ENCODE results near the gene AURKA. TPM values are rescaled to one million over a fixed set of nuclear protein-coding genes. Genes with fewer than 3 reads are reported as not detected.

AURKA gene
- total RNA-seq, 4 donors from 2014 or later: 1.6 to 11.3 (median 4.6) TPM

GRCh38 chr20:56403465-56403864 lies 11.4 kb upstream of the AURKA start:
- Histone ChIP-seq H3K4me1 (no peaks in the 10 kb centered on the region), H3K27ac (no peak overlapping the region), H3K27me3 (no peaks in the 10 kb centered on the region), H3K36me3 (peaks cover 9 to 78% of the 10 kb centered on the region in 2 donors), H3K9me3 (no peaks in the 10 kb centered on the region), H3K4me3 (no peak overlapping the region)
- in situ Hi-C loops (cut with MboI; ENCODE audit: low sequenced_read_pairs in 4 of 4): no loop called here
- TF ChIP-seq CTCF (IDR thresholded peaks at IDR 0.05 in 4 of 5, conservative IDR thresholded peaks at IDR 0.05 in 1 of 5): no peak
- no peak for DNase-seq
- intact Hi-C loops (cut with DNase I; ENCODE audit: low total_unique reads): no loop called here
- no peak for ATAC-seq

GRCh38 chr20:56400001-56400640 lies 8.1 kb upstream of the AURKA start:
- Histone ChIP-seq H3K27ac (no peak overlapping the region), H3K9me3 (no peaks in the 10 kb centered on the region), H3K4me3 (no peak overlapping the region), H3K4me1 (peaks cover 0 to 2% of the 10 kb centered on the region in 2 donors), H3K36me3 (peaks cover 17 to 80% of the 10 kb centered on the region in 2 donors), H3K27me3 (no peaks in the 10 kb centered on the region)
- in situ Hi-C loops (cut with MboI; ENCODE audit: low sequenced_read_pairs in 4 of 4): no loop called here
- ATAC-seq: no peak
- intact Hi-C loops (cut with DNase I; ENCODE audit: low total_unique reads): no loop called here
- TF ChIP-seq POLR2A (IDR thresholded peaks at IDR 0.05): no peak
- TF ChIP-seq CTCF (IDR thresholded peaks at IDR 0.05 in 4 of 5, conservative IDR thresholded peaks at IDR 0.05 in 1 of 5): peak in 4 of 5 experiments; percentile 27 to 69 (median 48)
- no peak for DNase-seq

GRCh38 chr20:56395166-56395565 lies 3.2 kb upstream of the AURKA start:
- Histone ChIP-seq H3K27me3 (no peaks in the 10 kb centered on the region), H3K27ac (no peak overlapping the region), H3K36me3 (peaks cover 17 to 47% of the 10 kb centered on the region in 2 donors), H3K9me3 (no peaks in the 10 kb centered on the region), H3K4me3 (no peak overlapping the region), H3K4me1 (peaks cover 22 to 23% of the 10 kb centered on the region in 2 donors)
- in situ Hi-C loops (cut with MboI; ENCODE audit: low sequenced_read_pairs in 4 of 4): loop anchor here in 3 of 4 donors (5.0 to 25.0 kb wide), 3 partner anchors 67 to 1317 kb away; partner anchors contain the start of gene PMEPA1 (in 1 of the 3)
- ATAC-seq (no peak), DNase-seq (no peak)
- TF ChIP-seq POLR2A (IDR thresholded peaks at IDR 0.05) (no peak), CTCF (IDR thresholded peaks at IDR 0.05 in 4 of 5, conservative IDR thresholded peaks at IDR 0.05 in 1 of 5) (no peak)
- intact Hi-C loops (cut with DNase I; ENCODE audit: low total_unique reads): no loop called here

- intact Hi-C loops (cut with DNase I; ENCODE audit: low total_unique reads): no loop called here
- Histone ChIP-seq H3K27me3 (no peaks in the 10 kb centered on the region), H3K36me3 (peaks cover 13 to 34% of the 10 kb centered on the region in 2 donors)
Observed at GRCh38 chr20:56393653-56394052, 1.6 kb upstream of the AURKA start.

More at GRCh38 chr20:56393653-56394052, 1.6 kb upstream of the AURKA start:
- H3K4me1 ChIP-seq: peaks cover 22 to 23% of the 10 kb centered on the region in 2 donors
- DNase-seq: no peak
- no peak for TF ChIP-seq CTCF (IDR thresholded peaks at IDR 0.05 in 4 of 5, conservative IDR thresholded peaks at IDR 0.05 in 1 of 5)
- TF ChIP-seq POLR2A (IDR thresholded peaks at IDR 0.05): no peak
- in situ Hi-C loops (cut with MboI; ENCODE audit: low sequenced_read_pairs in 4 of 4): loop anchor here in 2 of 4 donors (10.0 to 25.0 kb wide), 2 partner anchors 81 to 1319 kb away; partner anchors contain the start of gene PMEPA1 (in 1 of the 2)
- H3K27ac ChIP-seq: no peak overlapping the region
- no peak for ATAC-seq
- H3K9me3 ChIP-seq: no peaks in the 10 kb centered on the region
- H3K4me3 ChIP-seq: peak overlapping the region; percentile 82 to 97 (median 86)

Measured in gastrocnemius medialis (tissue), 4 donors.